IPS-18a (cell line): ENCODE results near the gene PIGM.

Experiments
- H3K27ac ChIP-seq: one replicate; pipeline ENCODE4 v1.5.1; 2013; ENCODE audit warnings: low read length
- H3K27me3 ChIP-seq: one replicate; pipeline ENCODE4 v1.6.1; 2013; ENCODE audit warnings: mild to moderate bottlenecking, low read length; ENCODE audit not compliant: control insufficient read depth, insufficient read depth
- H3K36me3 ChIP-seq: one replicate; pipeline ENCODE4 v1.6.1; 2013; ENCODE audit warnings: low read depth, low read length; ENCODE audit not compliant: control insufficient read depth
- H3K4me1 ChIP-seq: one replicate; pipeline ENCODE4 v1.6.1; 2013; ENCODE audit warnings: low read depth, low read length; ENCODE audit not compliant: control insufficient read depth
- H3K4me3 ChIP-seq: one replicate; pipeline ENCODE4 v1.5.1; 2013; ENCODE audit warnings: low read length
- H3K9ac ChIP-seq: one replicate; pipeline ENCODE4 v1.6.1; 2013; ENCODE audit warnings: mild to moderate bottlenecking, low read length, moderate library complexity
- H3K9me3 ChIP-seq: one replicate; pipeline ENCODE4 v1.6.1; 2013; ENCODE audit warnings: low read depth, low read length; ENCODE audit not compliant: control insufficient read depth

Gene PIGM

GRCh38 chr1:160031365-160032164, at the start of gene PIGM:
Gene PIGM, minus strand, starts transcription at chr1:160031990. Its CDS starts 251 bp downstream, at chr1:160031739.
- peak within 1 kb of the TSS; percentile 65 for H3K27ac ChIP-seq

GRCh38 chr1:160081261-160081936, 49.6 kb upstream of the PIGM start, which contains the start of gene KCNJ9:
Gene KCNJ9, plus strand, starts transcription at chr1:160081538. Its CDS starts 2,493 bp downstream, at chr1:160084031.
- H3K9ac ChIP-seq = no peak within 1 kb of the TSS
- H3K36me3 ChIP-seq = no peaks in the 10 kb centered on the region
- H3K4me1 ChIP-seq = peaks cover 5% of the 10 kb centered on the region
- no peak within 1 kb of the TSS for H3K4me3 ChIP-seq
- peaks cover 66% of the 10 kb centered on the region for H3K27me3 ChIP-seq
- no peak within 1 kb of the TSS for H3K27ac ChIP-seq
- H3K9me3 ChIP-seq = no peaks in the 10 kb centered on the region

More at GRCh38 chr1:160031365-160032164, at the start of gene PIGM:
- Histone ChIP-seq H3K36me3 (no peaks in the 10 kb centered on the region), H3K9ac (peak within 1 kb of the TSS; percentile 76), H3K27me3 (peaks cover 16% of the 10 kb centered on the region), H3K4me1 (peaks cover 14% of the 10 kb centered on the region), H3K9me3 (no peaks in the 10 kb centered on the region), H3K4me3 (peak within 1 kb of the TSS; percentile 87)

- Histone ChIP-seq H3K9me3 (no peaks in the 10 kb centered on the region), H3K9ac (no peak overlapping the region), H3K27me3 (peaks cover 66% of the 10 kb centered on the region), H3K4me1 (no peaks in the 10 kb centered on the region), H3K36me3 (no peaks in the 10 kb centered on the region), H3K27ac (no peak overlapping the region), H3K4me3 (no peak overlapping the region)
Observed at GRCh38 chr1:160080381-160081100, 48.8 kb upstream of the PIGM start.

GRCh38 chr1:160079448-160079847, 47.7 kb upstream of the PIGM start:
- H3K4me3 ChIP-seq = no peak overlapping the region
- no peaks in the 10 kb centered on the region for H3K36me3 ChIP-seq
- H3K27me3 ChIP-seq = peaks cover 56% of the 10 kb centered on the region
- H3K27ac ChIP-seq = no peak overlapping the region
- no peaks in the 10 kb centered on the region for H3K9me3 ChIP-seq
- no peaks in the 10 kb centered on the region for H3K4me1 ChIP-seq
- no peak overlapping the region for H3K9ac ChIP-seq

GRCh38 chr1:160078512-160079195, 46.9 kb upstream of the PIGM start:
- H3K9me3 ChIP-seq = no peaks in the 10 kb centered on the region
- H3K9ac ChIP-seq = no peak overlapping the region
- H3K27ac ChIP-seq = no peak overlapping the region
- no peaks in the 10 kb centered on the region for H3K36me3 ChIP-seq
- no peak overlapping the region for H3K4me3 ChIP-seq
- no peaks in the 10 kb centered on the region for H3K4me1 ChIP-seq
- H3K27me3 ChIP-seq = peaks cover 49% of the 10 kb centered on the region

- Histone ChIP-seq H3K9ac (no peak overlapping the region), H3K27ac (no peak overlapping the region), H3K36me3 (no peaks in the 10 kb centered on the region), H3K4me3 (no peak overlapping the region), H3K9me3 (no peaks in the 10 kb centered on the region), H3K27me3 (peaks cover 41% of the 10 kb centered on the region), H3K4me1 (no peaks in the 10 kb centered on the region)
Observed at GRCh38 chr1:160077486-160077885, 45.7 kb upstream of the PIGM start.

GRCh38 chr1:160076295-160076694, 44.5 kb upstream of the PIGM start:
- no peaks in the 10 kb centered on the region for H3K36me3 ChIP-seq
- no peak overlapping the region for H3K9ac ChIP-seq
- no peaks in the 10 kb centered on the region for H3K4me1 ChIP-seq
- no peaks in the 10 kb centered on the region for H3K9me3 ChIP-seq
- H3K27me3 ChIP-seq = peaks cover 41% of the 10 kb centered on the region
- no peak overlapping the region for H3K27ac ChIP-seq
- no peak overlapping the region for H3K4me3 ChIP-seq

- Histone ChIP-seq H3K9me3 (no peaks in the 10 kb centered on the region), H3K4me3 (no peak overlapping the region), H3K27me3 (peaks cover 41% of the 10 kb centered on the region)
Observed at GRCh38 chr1:160075836-160076235, 44.0 kb upstream of the PIGM start.

GRCh38 chr1:160074865-160075264, 43.1 kb upstream of the PIGM start:
- peaks cover 34% of the 10 kb centered on the region for H3K27me3 ChIP-seq
- no peak overlapping the region for H3K27ac ChIP-seq
- H3K36me3 ChIP-seq = no peaks in the 10 kb centered on the region
- H3K4me1 ChIP-seq = no peaks in the 10 kb centered on the region
- H3K9ac ChIP-seq = no peak overlapping the region
- H3K9me3 ChIP-seq = no peaks in the 10 kb centered on the region
- H3K4me3 ChIP-seq = no peak overlapping the region

More at GRCh38 chr1:160075836-160076235, 44.0 kb upstream of the PIGM start:
- Histone ChIP-seq H3K27ac (no peak overlapping the region), H3K4me1 (no peaks in the 10 kb centered on the region), H3K9ac (no peak overlapping the region), H3K36me3 (no peaks in the 10 kb centered on the region)

- Histone ChIP-seq H3K9ac (no peak overlapping the region), H3K9me3 (no peaks in the 10 kb centered on the region), H3K4me3 (no peak overlapping the region), H3K4me1 (peaks cover 15% of the 10 kb centered on the region), H3K27me3 (peaks cover 33% of the 10 kb centered on the region), H3K36me3 (no peaks in the 10 kb centered on the region), H3K27ac (no peak overlapping the region)
Observed at GRCh38 chr1:160071289-160071688, 39.5 kb upstream of the PIGM start.
